GM20431 (cell line): ENCODE results near the gene AKIP1.
"Not testable (repeated sequence)": the region's sequence is repeated elsewhere in the genome, so short reads cannot be mapped to it uniquely, and the experiment has no call there.

Experiments used
- in situ Hi-C: fragments of 300-500 bp; cut with MseI, MboI; formaldehyde crosslinking; loops from one replicate; pipeline ENCODE4 v1.15.0; 2020; ENCODE audit warnings: low sequenced_read_pairs; ENCODE audit not compliant: unreplicated experiment

AKIP1 gene

GRCh38 chr11:8911029-8911823, at the start of gene AKIP1:
Gene AKIP1 (plus strand): TSS chr11:8911189. CDS start chr11:8911450, 261 bp downstream.
- in situ Hi-C loops: no loop called here

- in situ Hi-C loops: no loop called here
Observed at GRCh38 chr11:8863838-8864237, 47.2 kb upstream of the AKIP1 start.

GRCh38 chr11:8865304-8865703, 45.7 kb upstream of the AKIP1 start:
- in situ Hi-C loops: no loop called here

DNA sequence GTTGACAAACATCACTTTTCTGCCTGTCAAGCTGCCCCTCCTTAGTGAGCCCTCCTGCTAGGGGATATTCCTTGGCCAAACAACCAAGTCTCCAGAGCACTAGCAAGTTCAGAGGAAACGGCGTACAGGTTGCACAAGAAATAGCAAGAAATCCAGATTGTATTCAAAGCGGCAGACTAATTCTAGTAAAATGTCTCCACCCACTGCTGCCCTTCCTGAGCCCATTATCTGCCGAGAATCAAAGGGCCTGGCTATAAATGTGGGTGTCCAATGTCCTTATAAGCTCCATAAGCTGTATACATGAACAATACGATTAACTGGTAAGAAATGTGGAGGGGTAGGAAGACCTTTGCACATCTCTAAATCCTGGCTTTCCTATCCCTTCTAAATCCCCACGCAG, 44.0 kb upstream of the AKIP1 start:
- in situ Hi-C loops: no loop called here

DNA sequence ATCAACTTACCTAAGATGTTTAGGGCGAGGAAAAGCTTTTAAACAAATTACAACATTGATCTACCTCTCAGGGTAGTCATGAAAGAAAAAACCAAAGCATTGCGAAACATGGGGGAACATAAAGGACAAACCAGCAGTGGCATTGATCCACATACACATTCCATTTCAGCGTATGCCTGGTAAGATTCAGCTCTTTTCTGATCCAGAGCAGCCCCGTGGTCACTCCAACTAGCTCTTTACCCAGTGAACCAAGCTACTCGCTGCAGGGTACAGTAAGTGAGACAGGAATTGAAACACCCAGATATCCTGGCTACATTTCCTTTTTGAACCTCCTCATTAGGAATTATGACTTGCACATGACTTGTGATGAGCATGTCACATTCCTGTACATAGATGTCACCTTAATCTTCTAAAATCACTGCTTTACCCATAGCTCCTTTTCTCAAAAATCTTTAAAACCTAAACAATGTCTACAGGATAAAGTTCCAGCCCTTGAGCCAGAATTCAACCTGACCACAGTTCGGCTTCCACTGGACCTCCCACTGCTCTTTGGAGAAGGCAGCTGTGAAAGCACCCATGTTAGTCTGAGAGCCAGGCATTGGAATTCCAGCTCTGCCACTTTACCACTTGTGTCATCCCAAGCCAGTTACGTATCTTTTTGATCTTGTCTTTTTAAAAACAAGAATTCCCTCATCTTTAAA, 42.9 kb upstream of the AKIP1 start:
- in situ Hi-C loops: no loop called here

DNA sequence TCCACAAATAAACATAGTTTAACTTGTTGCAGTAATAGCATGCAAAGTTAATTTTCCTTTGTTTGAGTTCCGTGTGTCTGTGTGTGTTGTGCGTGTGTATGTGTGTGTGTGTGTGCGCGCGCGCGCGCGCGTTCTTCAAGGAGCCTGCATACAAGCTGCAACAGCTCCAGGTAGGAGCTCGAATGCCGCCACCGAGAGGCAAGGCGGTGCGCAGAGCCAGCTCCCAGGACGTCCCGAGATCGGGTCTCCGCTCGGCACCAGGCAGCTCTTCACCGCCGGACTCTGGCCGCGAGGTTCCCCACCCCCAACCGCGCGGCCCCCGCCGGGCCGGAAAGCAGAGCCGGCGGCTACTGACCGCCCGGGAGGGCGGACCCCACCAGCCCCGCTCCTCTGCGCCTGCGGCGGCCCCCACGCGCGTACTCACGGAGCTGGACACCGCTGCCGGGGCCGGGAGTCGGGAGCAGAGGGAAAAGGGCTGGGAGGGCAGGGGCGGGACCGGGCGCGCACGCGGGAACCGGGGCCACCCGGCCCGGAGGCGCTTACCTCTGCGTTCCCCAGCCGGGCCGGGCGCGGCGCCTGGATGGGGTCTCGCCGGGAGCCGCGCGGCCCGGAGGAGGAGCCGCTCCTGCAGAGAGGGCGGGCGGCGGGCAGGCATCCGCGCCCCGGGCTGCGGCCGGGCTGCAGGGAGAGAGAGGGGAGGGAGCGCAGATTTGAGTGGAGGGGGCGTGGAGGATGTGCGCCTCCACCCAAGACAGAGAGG, 40.4 kb upstream of the AKIP1 start:
- in situ Hi-C loops: no loop called here

GRCh38 chr11:8871171-8871775, 39.7 kb upstream of the AKIP1 start:
- in situ Hi-C loops: no loop called here

- in situ Hi-C loops: no loop called here
Observed at GRCh38 chr11:8871962-8872361, 39.0 kb upstream of the AKIP1 start.

DNA sequence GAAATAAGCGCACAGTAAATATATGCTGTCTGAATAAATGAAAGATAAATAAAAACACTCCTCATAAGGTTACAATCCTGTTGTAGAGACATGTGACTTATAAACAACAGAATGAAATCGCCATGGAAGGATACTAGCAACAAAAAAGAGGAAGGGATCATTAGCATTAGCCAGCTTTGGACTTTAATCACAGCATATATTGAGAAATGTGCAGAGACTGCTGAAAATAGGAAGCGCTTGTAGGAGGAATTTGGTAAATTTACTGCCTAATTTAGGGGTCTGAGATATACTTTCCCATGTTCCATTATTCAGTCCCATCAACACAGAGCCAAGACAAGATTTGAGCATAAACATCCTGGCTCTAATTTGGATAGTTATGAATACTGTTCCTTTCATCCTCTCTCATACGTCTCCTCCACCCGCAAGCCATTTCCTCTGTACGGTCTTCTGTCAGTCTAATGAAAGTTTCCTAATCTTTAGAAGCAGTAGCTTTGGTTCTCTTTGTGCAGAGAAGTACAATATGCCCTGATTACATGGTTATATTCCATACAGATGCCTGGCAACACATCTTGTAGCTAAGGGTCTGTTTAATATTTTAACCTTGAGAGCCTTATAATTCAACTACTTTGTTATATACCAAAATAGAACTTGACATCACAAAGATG, 37.1 kb upstream of the AKIP1 start:
- in situ Hi-C loops: no loop called here

GRCh38 chr11:8878771-8879170, 32.2 kb upstream of the AKIP1 start:
- in situ Hi-C loops: no loop called here

GRCh38 chr11:8881585-8881984, 29.4 kb upstream of the AKIP1 start:
- in situ Hi-C loops: not testable (repeated sequence)

- in situ Hi-C loops: no loop called here
Observed at GRCh38 chr11:8886322-8886721, 24.7 kb upstream of the AKIP1 start.

DNA sequence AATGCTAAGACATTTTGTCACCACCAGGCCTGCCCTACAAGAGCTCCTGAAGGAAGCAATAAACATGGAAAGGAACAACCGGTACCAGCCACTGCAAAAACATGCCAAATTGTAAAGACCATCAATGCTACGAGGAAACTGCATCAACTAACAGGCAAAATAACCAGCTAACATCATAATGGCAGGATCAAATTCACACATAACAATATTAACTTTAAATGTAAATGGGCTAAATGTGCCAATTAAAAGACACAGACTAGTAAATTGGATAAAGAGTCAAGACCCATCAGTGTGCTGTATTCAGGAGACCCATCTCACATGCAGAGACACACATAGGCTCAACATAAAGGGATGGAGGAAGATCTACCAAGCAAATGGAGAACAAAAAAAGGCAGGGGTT, 19.8 kb upstream of the AKIP1 start:
- in situ Hi-C loops: not testable (repeated sequence)

- in situ Hi-C loops: no loop called here
Observed at GRCh38 chr11:8899119-8899753, 11.8 kb upstream of the AKIP1 start.

DNA sequence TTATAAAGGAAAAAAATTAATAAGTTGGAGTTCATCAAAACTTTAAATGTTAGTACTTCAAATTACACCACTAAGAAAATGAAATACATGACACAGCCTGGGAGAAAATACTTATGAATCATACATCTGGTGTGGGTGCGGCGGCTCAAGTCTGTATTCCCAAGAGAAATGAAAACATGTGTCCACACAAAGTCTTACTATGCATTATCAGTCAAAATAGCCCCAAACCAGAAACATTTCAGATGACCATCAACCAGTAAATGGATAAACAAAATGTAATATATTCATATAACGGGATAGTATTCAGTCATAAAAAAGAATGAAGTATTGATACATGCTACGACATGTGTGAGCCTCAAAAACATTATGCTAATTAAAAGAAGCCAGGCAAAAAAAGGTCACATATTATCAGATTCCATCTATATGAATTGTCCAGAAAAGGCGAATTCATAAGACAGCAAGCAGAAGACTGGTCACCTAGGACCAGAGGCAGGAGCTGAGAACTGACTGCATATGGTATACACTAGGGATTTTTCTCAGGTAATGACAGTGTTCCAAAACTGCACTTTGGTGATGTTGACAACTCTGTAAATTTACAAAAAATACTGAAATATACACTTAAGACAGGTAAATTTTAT, 5.3 kb upstream of the AKIP1 start:
- in situ Hi-C loops: no loop called here

DNA sequence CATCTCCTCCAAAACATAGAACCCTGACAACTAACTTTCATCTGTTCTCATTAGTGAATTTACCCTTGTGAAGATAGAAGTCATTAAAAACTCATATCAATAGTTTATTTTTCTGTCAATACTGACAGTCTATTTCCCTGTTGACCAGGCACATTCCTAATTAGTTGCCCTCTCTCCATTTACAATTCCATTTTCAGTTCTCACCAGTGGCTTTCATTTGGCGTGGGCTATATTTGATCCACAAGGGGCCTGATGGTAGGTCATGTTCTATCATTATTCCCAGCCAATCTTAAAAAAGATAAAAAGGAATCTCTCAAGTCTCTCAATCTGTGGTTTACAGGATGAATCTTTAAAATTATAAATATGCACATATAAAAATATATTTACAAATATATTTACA, 3.9 kb upstream of the AKIP1 start:
- in situ Hi-C loops: no loop called here

GRCh38 chr11:8908099-8908498, 2.9 kb upstream of the AKIP1 start:
- in situ Hi-C loops: no loop called here

DNA sequence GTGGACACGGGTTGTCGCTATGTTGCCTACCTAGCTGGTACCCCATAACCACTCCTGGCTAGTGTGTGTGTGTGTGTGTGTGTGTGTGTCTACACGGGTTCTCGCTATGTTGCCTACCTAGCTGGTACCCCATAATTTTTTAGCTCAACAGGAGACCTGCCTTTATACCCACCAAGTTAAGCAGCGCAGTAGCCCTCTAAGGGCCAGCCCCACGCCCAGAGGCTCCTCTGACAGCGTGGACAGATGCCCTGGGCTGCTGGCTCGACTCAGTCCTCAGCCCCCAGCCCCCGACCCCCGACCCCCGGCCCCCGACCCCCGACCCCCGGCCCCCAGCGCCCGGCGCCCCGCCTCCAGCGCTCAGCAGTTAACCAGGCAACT, 351 bp upstream of the AKIP1 start:
- in situ Hi-C loops: no loop called here

GRCh38 chr11:8913961-8914660, 3.1 kb downstream of the AKIP1 start:
- in situ Hi-C loops: no loop called here
